ENCODE measurements around the gene ZNF423.

ZNF423 gene

GRCh38 chr16:49488740-49489525 is 367.0 kb downstream of the ZNF423 start:
- no peak for TF ChIP-seq CTCF (IDR thresholded peaks at IDR 0.05; ENCODE audit: low read depth, low read length)
- H3K9me3 ChIP-seq (ENCODE audit: severe bottlenecking) = no peaks in the 10 kb centered on the region
- no peak overlapping the region for H3K4me3 ChIP-seq (ENCODE audit: low read depth, low read length)
- H3K27ac ChIP-seq = no peak overlapping the region
- H3K36me3 ChIP-seq = no peaks in the 10 kb centered on the region
- DNase-seq = no peak
- H3K27me3 ChIP-seq (ENCODE audit: insufficient read depth, low read depth, severe bottlenecking) = no peaks in the 10 kb centered on the region

- H3K27ac ChIP-seq = no peak overlapping the region
- TF ChIP-seq CTCF (IDR thresholded peaks at IDR 0.05; ENCODE audit: low read depth, low read length) = no peak
These were observed 367.6 kb downstream of the ZNF423 start for GRCh38 chr16:49488336-49488735.

GRCh38 chr16:49487746-49488145 is 368.2 kb downstream of the ZNF423 start:
- Histone ChIP-seq H3K9me3 (ENCODE audit: severe bottlenecking) (no peaks in the 10 kb centered on the region), H3K27me3 (ENCODE audit: insufficient read depth, low read depth, severe bottlenecking) (no peaks in the 10 kb centered on the region), H3K27ac (no peak overlapping the region), H3K36me3 (no peaks in the 10 kb centered on the region), H3K4me3 (ENCODE audit: low read depth, low read length) (no peak overlapping the region)
- no peak for DNase-seq
- no peak for TF ChIP-seq CTCF (IDR thresholded peaks at IDR 0.05; ENCODE audit: low read depth, low read length)

More at GRCh38 chr16:49488336-49488735, 367.6 kb downstream of the ZNF423 start:
- no peaks in the 10 kb centered on the region for H3K9me3 ChIP-seq (ENCODE audit: severe bottlenecking)
- no peaks in the 10 kb centered on the region for H3K36me3 ChIP-seq
- no peak for DNase-seq
- no peaks in the 10 kb centered on the region for H3K27me3 ChIP-seq (ENCODE audit: insufficient read depth, low read depth, severe bottlenecking)
- no peak overlapping the region for H3K4me3 ChIP-seq (ENCODE audit: low read depth, low read length)

DNA sequence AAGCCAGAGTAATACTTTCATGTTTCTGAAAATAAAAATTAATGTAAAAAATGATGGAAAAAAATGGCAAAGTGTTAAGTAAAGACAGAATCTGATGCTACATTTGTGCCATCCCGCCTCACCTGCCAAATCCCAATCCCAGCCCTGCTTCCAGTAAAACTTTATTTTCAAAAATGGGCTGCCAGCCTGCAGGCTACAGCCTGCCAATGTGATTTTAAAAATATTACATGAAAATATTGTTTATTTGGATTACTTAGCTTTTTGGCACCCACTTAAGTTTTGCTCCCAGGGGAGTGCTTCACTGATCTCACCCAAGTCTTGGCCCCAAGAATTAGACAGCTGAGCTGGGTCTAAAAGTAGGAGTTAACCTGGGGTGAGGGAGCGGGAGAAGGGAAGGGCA is 369.5 kb downstream of the ZNF423 start:
- Histone ChIP-seq H3K27ac (no peak overlapping the region), H3K27me3 (ENCODE audit: insufficient read depth, low read depth, severe bottlenecking) (no peaks in the 10 kb centered on the region), H3K4me3 (ENCODE audit: low read depth, low read length) (no peak overlapping the region), H3K9me3 (ENCODE audit: severe bottlenecking) (no peaks in the 10 kb centered on the region), H3K36me3 (no peaks in the 10 kb centered on the region)
- TF ChIP-seq CTCF (IDR thresholded peaks at IDR 0.05; ENCODE audit: low read depth, low read length) = no peak
- DNase-seq = no peak

DNA sequence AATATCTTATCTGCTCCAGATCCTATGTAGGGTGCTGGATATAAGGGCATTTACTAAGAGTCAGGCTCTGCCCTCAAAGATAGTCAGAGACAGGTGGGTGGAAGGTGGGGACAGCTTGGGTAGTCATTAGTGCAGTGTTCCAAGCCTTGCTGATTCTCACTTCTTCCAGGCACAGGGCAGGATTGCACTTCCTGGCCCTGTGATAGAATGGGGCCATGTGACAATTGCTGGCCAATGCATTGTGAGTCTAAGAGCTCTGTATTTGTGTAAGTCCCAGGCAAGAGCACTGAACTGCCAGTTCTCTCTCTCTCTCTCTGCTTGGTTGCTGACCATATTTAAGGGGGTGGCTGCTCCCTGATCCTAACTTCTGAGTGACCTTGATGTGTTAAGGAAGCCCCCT is 370.2 kb downstream of the ZNF423 start:
- TF ChIP-seq CTCF (IDR thresholded peaks at IDR 0.05; ENCODE audit: low read depth, low read length) = no peak
- no peak for DNase-seq
- no peaks in the 10 kb centered on the region for H3K36me3 ChIP-seq
- H3K9me3 ChIP-seq (ENCODE audit: severe bottlenecking) = no peaks in the 10 kb centered on the region
- H3K27me3 ChIP-seq (ENCODE audit: insufficient read depth, low read depth, severe bottlenecking) = no peaks in the 10 kb centered on the region
- H3K27ac ChIP-seq = no peak overlapping the region
- no peak overlapping the region for H3K4me3 ChIP-seq (ENCODE audit: low read depth, low read length)

GRCh38 chr16:49484936-49485335 is 371.0 kb downstream of the ZNF423 start:
- no peak for DNase-seq
- no peak for TF ChIP-seq CTCF (IDR thresholded peaks at IDR 0.05; ENCODE audit: low read depth, low read length)
- no peak overlapping the region for H3K4me3 ChIP-seq (ENCODE audit: low read depth, low read length)
- H3K27me3 ChIP-seq (ENCODE audit: insufficient read depth, low read depth, severe bottlenecking) = no peaks in the 10 kb centered on the region
- H3K9me3 ChIP-seq (ENCODE audit: severe bottlenecking) = no peaks in the 10 kb centered on the region
- no peaks in the 10 kb centered on the region for H3K36me3 ChIP-seq
- H3K27ac ChIP-seq = no peak overlapping the region
